Activated CD4-positive, alpha-beta T cell treated with anti-CD3 and anti-CD28 coated beads for 36 hours (primary cell): Measurements from ENCODE around the gene MEST. TPM values are rescaled to one million over a fixed set of nuclear protein-coding genes. Genes with fewer than 3 reads are reported as not detected.

ENCODE experiments used
- ATAC-seq: fragments of 200-7000 bp; cut with Tn5 transposase; one replicate; pipeline ENCODE4 v1.10.0; 2021; ENCODE audit warnings: mild to moderate bottlenecking, moderate library complexity
- CTCF ChIA-PET: fragments of 350-600 bp; sonication (Branson Sonifier 250); formaldehyde crosslinking; loops from one replicate; lab custom pipeline; 2021; ENCODE audit warnings: antibody characterized with exemption; lab: Charles Lee
- POLR2A ChIA-PET: fragments of 350-600 bp; sonication (Branson Sonifier 250); formaldehyde crosslinking; loops from one replicate; lab custom pipeline; 2021; ENCODE audit warnings: antibody characterized with exemption, inconsistent platforms; lab: Charles Lee
- DNase-seq: peaks from one replicate; pipeline ENCODE4 v3.0.0-alpha.2; 2020
- H3K27ac Mint-ChIP-seq: one replicate; pipeline ENCODE4 v1.8.0; 2021; ENCODE audit warnings: mixed read lengths
- H3K27me3 Mint-ChIP-seq: one replicate; pipeline ENCODE4 v1.8.0; 2021; ENCODE audit warnings: mixed read lengths
- H3K36me3 Mint-ChIP-seq: one replicate; pipeline ENCODE4 v1.8.0; 2021; ENCODE audit warnings: low read depth, mixed read lengths
- H3K4me1 Mint-ChIP-seq: one replicate; pipeline ENCODE4 v1.8.0; 2021; ENCODE audit warnings: mixed read lengths
- H3K4me3 Mint-ChIP-seq: one replicate; pipeline ENCODE4 v1.8.0; 2021; ENCODE audit warnings: mild to moderate bottlenecking, moderate library complexity, mixed read lengths
- H3K9me3 Mint-ChIP-seq: one replicate; pipeline ENCODE4 v1.8.0; 2021; ENCODE audit warnings: low read depth, mixed read lengths
- intact Hi-C, 2 experiments: fragments of 100-400 bp; cut with DNase I in 1 of 2; cut with micrococcal nuclease in 1 of 2; formaldehyde crosslinking; loops; one replicate each; pipeline versions ENCODE4 v1.14.2 to v1.15.1; 2022 to 2024; cut with DNase I, micrococcal nuclease
- total RNA-seq, 2 experiments: library from RNA; stranded (reverse); gene quantifications; one replicate each; pipeline ENCODE4 v1.2.3, GENCODE V29; 2021

The MEST gene
- total RNA-seq, 2 experiments from 2014 or later, result 1.7 to 1.9 TPM

GRCh38 chr7:130463553-130464434, 28.1 kb upstream of the MEST start:
- Mint-ChIP-seq H3K4me1 (peaks cover 3% of the 10 kb centered on the region), H3K27ac (no peak overlapping the region), H3K9me3 (peaks cover 8% of the 10 kb centered on the region), H3K36me3 (peaks cover 2% of the 10 kb centered on the region), H3K27me3 (no peaks in the 10 kb centered on the region), H3K4me3 (no peak overlapping the region)
- ChIA-PET CTCF (interaction anchor here (1.4 to 1.5 kb wide), 2 partner anchors 13 to 53 kb away, joined by 3 to 4 read pairs; no protein-coding TSS in a partner anchor), POLR2A (no interaction called here)
- ATAC-seq (no peak), DNase-seq (no peak)
- intact Hi-C loops, result no loop called here

GRCh38 chr7:130468612-130469011, 23.3 kb upstream of the MEST start:
- ATAC-seq, result no peak
- intact Hi-C loops, result no loop called here
- Mint-ChIP-seq H3K4me1 (peaks cover 2% of the 10 kb centered on the region), H3K9me3 (peaks cover 3% of the 10 kb centered on the region), H3K27ac (no peak overlapping the region), H3K4me3 (no peak overlapping the region), H3K36me3 (no peaks in the 10 kb centered on the region), H3K27me3 (peaks cover 2% of the 10 kb centered on the region)
- POLR2A ChIA-PET, result no interaction called here
- no peak for DNase-seq
- CTCF ChIA-PET, result interaction anchor here (0.6 kb wide), 1 partner anchor 55 kb away, joined by 3 read pairs; no protein-coding TSS in a partner anchor

- CTCF ChIA-PET, result interaction anchor here (0.6 to 1.2 kb wide), 3 partner anchors 28 to 336 kb away, joined by 3 read pairs; no protein-coding TSS in a partner anchor
- Mint-ChIP-seq H3K27ac (no peak overlapping the region), H3K4me3 (no peak overlapping the region), H3K27me3 (peaks cover 2% of the 10 kb centered on the region), H3K4me1 (peaks cover 10% of the 10 kb centered on the region), H3K36me3 (no peaks in the 10 kb centered on the region), H3K9me3 (no peaks in the 10 kb centered on the region)
- no peak for DNase-seq
- POLR2A ChIA-PET, result no interaction called here
- intact Hi-C loops, result no loop called here
- no peak for ATAC-seq
Measured at GRCh38 chr7:130471974-130472373, 19.9 kb upstream of the MEST start.

- no peak for DNase-seq
- H3K9me3 Mint-ChIP-seq, result peaks cover 1% of the 10 kb centered on the region
- intact Hi-C loops, result no loop called here
- H3K27ac Mint-ChIP-seq, result no peak overlapping the region
- H3K4me3 Mint-ChIP-seq, result no peak overlapping the region
- ATAC-seq, result no peak
- H3K4me1 Mint-ChIP-seq, result peaks cover 14% of the 10 kb centered on the region
- POLR2A ChIA-PET, result no interaction called here
- CTCF ChIA-PET, result interaction anchor here (0.6 to 1.7 kb wide), 3 partner anchors 14 to 284 kb away, joined by 3 to 6 read pairs (median 3); no protein-coding TSS in a partner anchor
- no peaks in the 10 kb centered on the region for H3K36me3 Mint-ChIP-seq
- H3K27me3 Mint-ChIP-seq, result peaks cover 3% of the 10 kb centered on the region
Measured at GRCh38 chr7:130473289-130473688, 18.6 kb upstream of the MEST start.

GRCh38 chr7:130473876-130474275, 18.0 kb upstream of the MEST start:
- no peaks in the 10 kb centered on the region for H3K36me3 Mint-ChIP-seq
- ATAC-seq, result no peak
- ChIA-PET CTCF (interaction anchor here (0.6 to 1.7 kb wide), 4 partner anchors 13 to 284 kb away, joined by 3 to 6 read pairs (median 3); no protein-coding TSS in a partner anchor), POLR2A (no interaction called here)
- H3K4me1 Mint-ChIP-seq, result peaks cover 14% of the 10 kb centered on the region
- H3K27me3 Mint-ChIP-seq, result peaks cover 3% of the 10 kb centered on the region
- intact Hi-C loops, result no loop called here
- H3K9me3 Mint-ChIP-seq, result peaks cover 3% of the 10 kb centered on the region
- no peak overlapping the region for H3K4me3 Mint-ChIP-seq
- DNase-seq, result no peak
- H3K27ac Mint-ChIP-seq, result no peak overlapping the region

GRCh38 chr7:130475776-130476175, 16.1 kb upstream of the MEST start:
- DNase-seq (no peak), ATAC-seq (no peak)
- Mint-ChIP-seq H3K36me3 (no peaks in the 10 kb centered on the region), H3K27me3 (peaks cover 2% of the 10 kb centered on the region), H3K27ac (no peak overlapping the region), H3K9me3 (peaks cover 3% of the 10 kb centered on the region), H3K4me1 (peaks cover 14% of the 10 kb centered on the region), H3K4me3 (no peak overlapping the region)
- POLR2A ChIA-PET, result no interaction called here
- CTCF ChIA-PET, result interaction anchor here (0.6 to 1.5 kb wide), 2 partner anchors 11 to 1191 kb away, joined by 3 to 4 read pairs; no protein-coding TSS in a partner anchor
- intact Hi-C loops, result no loop called here

GRCh38 chr7:130476297-130477150, 15.4 kb upstream of the MEST start:
- Mint-ChIP-seq H3K4me3 (no peak overlapping the region), H3K27ac (no peak overlapping the region), H3K36me3 (no peaks in the 10 kb centered on the region), H3K4me1 (peaks cover 14% of the 10 kb centered on the region), H3K27me3 (peaks cover 2% of the 10 kb centered on the region), H3K9me3 (peaks cover 3% of the 10 kb centered on the region)
- DNase-seq, result no peak
- ChIA-PET CTCF (interaction anchor here (0.6 to 1.7 kb wide), 5 partner anchors 8 to 64 kb away, joined by 3 to 4 read pairs (median 4); no protein-coding TSS in a partner anchor), POLR2A (no interaction called here)
- intact Hi-C loops, result no loop called here
- peak; percentile 92 for ATAC-seq

GRCh38 chr7:130478991-130479390, 12.9 kb upstream of the MEST start:
- intact Hi-C loops, result no loop called here
- ChIA-PET POLR2A (no interaction called here), CTCF (no interaction called here)
- peaks cover 6% of the 10 kb centered on the region for H3K27me3 Mint-ChIP-seq
- H3K9me3 Mint-ChIP-seq, result peaks cover 3% of the 10 kb centered on the region
- ATAC-seq (no peak), DNase-seq (no peak)
- H3K36me3 Mint-ChIP-seq, result no peaks in the 10 kb centered on the region
- H3K4me1 Mint-ChIP-seq, result peaks cover 14% of the 10 kb centered on the region
- no peak overlapping the region for H3K27ac Mint-ChIP-seq
- H3K4me3 Mint-ChIP-seq, result no peak overlapping the region

GRCh38 chr7:130479716-130480400, 12.0 kb upstream of the MEST start:
- DNase-seq, result no peak
- peaks cover 14% of the 10 kb centered on the region for H3K4me1 Mint-ChIP-seq
- POLR2A ChIA-PET, result interaction anchor here (0.6 kb wide), 1 partner anchor 239 kb away, joined by 6 read pairs; no protein-coding TSS in a partner anchor
- CTCF ChIA-PET, result no interaction called here
- no peak overlapping the region for H3K4me3 Mint-ChIP-seq
- intact Hi-C loops, result loop anchor here in 1 of 2 experiments (10.0 kb wide), 1 partner anchor 275 kb away; no protein-coding TSS in a partner anchor
- no peak overlapping the region for H3K27ac Mint-ChIP-seq
- H3K36me3 Mint-ChIP-seq, result no peaks in the 10 kb centered on the region
- H3K9me3 Mint-ChIP-seq, result peaks cover 3% of the 10 kb centered on the region
- peaks cover 8% of the 10 kb centered on the region for H3K27me3 Mint-ChIP-seq
- ATAC-seq, result no peak

GRCh38 chr7:130481898-130482297, 10.0 kb upstream of the MEST start:
- H3K4me1 Mint-ChIP-seq, result peaks cover 21% of the 10 kb centered on the region
- no peak overlapping the region for H3K4me3 Mint-ChIP-seq
- no peaks in the 10 kb centered on the region for H3K36me3 Mint-ChIP-seq
- H3K27me3 Mint-ChIP-seq, result peaks cover 21% of the 10 kb centered on the region
- no peak overlapping the region for H3K27ac Mint-ChIP-seq
- CTCF ChIA-PET, result no interaction called here
- ATAC-seq (no peak), DNase-seq (no peak)
- POLR2A ChIA-PET, result no interaction called here
- H3K9me3 Mint-ChIP-seq, result peaks cover 3% of the 10 kb centered on the region
- intact Hi-C loops, result loop anchor here in 1 of 2 experiments (10.0 kb wide), 1 partner anchor 273 kb away; no protein-coding TSS in a partner anchor
